WI38 (cell line): Measurements from ENCODE around the gene KLHDC9.
"Not testable (repeated sequence)": the region's sequence is repeated elsewhere in the genome, so short reads cannot be mapped to it uniquely, and the experiment has no call there.

Experiments used
- H3K4me3 ChIP-seq: 2 replicates; pipeline ENCODE4 v1.5.1; 2011; ENCODE audit warnings: low read depth, mild to moderate bottlenecking, control low read depth, low read length
- TF ChIP-seq, protein P1 (sequence below): IDR thresholded peaks from 2 replicates; pipeline ENCODE4 v1.5.1; 2012; ENCODE audit warnings: low read depth, mild to moderate bottlenecking, control low read depth, low read length

KLHDC9 gene

DNA sequence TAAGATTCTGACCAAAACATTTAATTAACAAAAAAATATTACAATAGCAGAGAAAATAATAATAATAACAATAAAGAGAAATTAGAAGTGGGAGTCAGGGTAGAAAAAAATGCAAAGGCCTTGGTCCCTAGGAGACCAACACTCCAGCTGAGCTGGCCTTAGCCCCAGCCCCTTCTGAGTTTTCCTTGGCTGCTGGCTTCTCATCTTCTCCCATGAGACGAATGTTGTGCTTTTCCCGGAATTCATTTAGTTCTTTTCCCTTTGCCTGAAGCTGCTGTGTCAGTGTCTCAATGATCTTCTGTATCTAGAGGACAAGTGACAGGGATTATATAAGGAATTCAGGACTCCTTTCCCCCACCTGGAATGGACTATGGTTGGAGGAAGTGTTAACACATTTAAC lies 2.4 kb downstream of the KLHDC9 start:
- TF ChIP-seq, protein P1, sequence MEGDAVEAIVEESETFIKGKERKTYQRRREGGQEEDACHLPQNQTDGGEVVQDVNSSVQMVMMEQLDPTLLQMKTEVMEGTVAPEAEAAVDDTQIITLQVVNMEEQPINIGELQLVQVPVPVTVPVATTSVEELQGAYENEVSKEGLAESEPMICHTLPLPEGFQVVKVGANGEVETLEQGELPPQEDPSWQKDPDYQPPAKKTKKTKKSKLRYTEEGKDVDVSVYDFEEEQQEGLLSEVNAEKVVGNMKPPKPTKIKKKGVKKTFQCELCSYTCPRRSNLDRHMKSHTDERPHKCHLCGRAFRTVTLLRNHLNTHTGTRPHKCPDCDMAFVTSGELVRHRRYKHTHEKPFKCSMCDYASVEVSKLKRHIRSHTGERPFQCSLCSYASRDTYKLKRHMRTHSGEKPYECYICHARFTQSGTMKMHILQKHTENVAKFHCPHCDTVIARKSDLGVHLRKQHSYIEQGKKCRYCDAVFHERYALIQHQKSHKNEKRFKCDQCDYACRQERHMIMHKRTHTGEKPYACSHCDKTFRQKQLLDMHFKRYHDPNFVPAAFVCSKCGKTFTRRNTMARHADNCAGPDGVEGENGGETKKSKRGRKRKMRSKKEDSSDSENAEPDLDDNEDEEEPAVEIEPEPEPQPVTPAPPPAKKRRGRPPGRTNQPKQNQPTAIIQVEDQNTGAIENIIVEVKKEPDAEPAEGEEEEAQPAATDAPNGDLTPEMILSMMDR: no peak
- H3K4me3 ChIP-seq: no peak overlapping the region

DNA sequence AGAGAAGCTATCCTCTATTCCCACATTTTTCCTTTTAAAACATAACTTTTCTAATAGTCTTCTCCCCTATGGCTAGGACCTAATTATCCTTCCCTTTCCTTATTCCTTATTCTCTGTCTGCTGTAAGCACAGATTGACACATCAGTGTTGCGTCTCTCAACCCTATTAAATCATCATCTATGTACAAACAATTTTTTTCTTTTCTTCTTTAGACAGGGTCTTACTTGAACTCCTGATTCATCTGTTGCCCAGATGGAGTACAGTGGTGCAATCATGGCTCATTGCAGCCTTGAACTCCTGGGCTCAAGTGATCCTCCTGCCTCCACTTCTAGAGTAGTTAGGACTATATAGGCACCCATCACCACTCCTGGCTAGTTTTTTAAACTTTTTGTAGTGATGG lies 8.3 kb downstream of the KLHDC9 start:
- TF ChIP-seq, protein P1: no peak
- no peak overlapping the region for H3K4me3 ChIP-seq

DNA sequence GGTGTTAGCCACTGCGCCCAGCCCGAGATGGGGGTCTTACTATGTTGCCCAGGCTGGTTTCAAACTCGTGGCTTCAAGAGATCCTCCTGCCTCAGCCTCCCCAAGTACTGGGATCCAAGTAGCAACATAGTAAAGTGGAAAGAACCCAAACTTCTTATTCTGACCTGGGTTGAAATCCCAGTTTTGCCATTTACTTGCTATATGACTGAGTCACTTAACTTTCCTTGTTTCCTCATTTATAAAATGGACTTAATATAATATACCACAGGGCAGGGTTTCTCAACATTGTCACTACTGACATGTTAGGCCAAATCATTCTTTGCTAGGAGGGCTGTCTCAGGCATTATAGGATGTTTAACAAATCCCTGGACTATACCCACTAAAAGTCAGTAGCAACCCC lies 13.0 kb downstream of the KLHDC9 start:
- TF ChIP-seq, protein P1: no peak
- no peak overlapping the region for H3K4me3 ChIP-seq

DNA sequence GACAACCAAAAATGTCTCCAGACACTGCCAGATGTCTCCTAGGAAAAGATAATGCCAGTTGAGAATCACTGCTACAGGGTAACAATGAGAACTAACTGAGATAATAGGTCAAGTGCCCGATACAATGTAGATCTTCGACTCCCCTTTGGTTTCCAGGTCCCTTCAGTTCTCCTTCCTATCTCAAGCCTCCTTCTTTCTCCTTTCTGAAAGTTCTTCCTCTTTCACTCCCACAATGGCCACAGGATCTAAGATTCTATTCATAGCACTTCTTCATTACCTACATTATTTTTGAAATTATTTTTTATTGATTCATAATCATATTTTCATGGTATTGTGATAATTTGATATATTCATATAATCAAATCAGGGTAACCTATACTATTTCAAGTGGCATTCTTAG lies 13.4 kb downstream of the KLHDC9 start:
- TF ChIP-seq, protein P1: no peak

DNA sequence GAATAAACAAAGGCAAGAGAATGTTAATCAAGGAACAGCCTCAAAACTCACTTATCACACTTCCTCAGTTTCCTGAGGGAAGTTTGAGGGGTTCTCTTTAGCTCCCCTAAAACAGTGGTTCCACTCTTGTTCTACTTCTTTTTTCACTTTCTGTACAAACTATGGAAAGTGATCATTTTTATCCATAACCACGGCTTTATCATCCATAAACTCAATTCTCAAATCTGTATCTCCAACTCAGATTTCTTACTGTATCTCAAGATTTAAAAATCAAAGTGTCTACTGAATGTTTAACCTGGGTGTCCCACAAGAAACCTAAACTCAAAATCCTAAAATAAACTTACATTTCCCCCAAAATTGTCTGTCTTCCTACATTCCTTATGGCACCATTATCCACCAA lies 15.8 kb downstream of the KLHDC9 start:
- H3K4me3 ChIP-seq: no peak overlapping the region
- TF ChIP-seq, protein P1: no peak

More for the DNA sequence above, 13.4 kb downstream of the KLHDC9 start:
- H3K4me3 ChIP-seq: no peak overlapping the region

DNA sequence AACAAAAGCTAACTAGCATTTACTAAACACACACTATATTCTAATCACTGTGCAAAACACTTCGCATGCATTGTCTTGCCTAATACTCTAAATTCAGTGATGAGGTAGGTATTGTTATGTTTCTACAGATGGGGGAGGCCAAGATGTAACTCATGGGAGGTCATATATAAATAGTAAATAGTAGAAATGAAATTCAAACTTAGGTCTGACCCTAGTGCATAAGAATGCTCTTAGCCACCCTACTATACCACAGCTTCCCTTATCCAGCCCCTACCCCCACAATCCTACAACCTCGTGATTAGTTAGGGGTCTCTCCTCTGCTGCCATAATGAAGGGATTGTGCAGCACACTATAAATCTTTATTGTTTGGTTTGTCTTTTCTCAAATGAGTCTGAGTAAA lies 16.4 kb downstream of the KLHDC9 start:
- TF ChIP-seq, protein P1: no peak
- H3K4me3 ChIP-seq: no peak overlapping the region

DNA sequence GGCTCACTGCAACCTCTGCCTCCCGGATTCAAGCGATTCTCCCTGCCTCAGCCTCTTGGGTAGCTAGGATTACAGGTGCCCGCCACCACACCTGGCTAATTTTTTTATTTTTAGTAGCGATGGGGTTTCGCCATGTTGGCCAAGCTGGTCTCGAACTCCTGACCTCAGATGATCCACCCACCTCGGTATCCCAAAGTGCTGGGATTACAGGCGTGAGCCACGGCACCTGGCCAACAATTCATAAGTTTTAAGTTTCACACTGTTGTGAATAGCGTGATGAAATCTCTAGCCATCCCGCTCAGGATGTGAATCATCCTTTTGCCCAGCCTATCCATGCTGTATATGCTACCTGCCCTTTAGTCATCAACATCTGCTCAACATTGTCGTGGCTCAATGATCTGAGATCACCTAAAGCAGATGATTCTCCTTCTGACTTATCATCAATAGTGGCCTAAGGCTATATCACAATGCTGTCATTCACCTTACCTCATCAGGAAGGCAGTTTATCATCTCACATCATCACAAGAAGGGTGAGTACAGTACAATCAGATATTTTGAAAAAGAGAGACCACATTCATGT lies 17.1 kb downstream of the KLHDC9 start:
- TF ChIP-seq, protein P1: no peak
- H3K4me3 ChIP-seq: no peak overlapping the region

DNA sequence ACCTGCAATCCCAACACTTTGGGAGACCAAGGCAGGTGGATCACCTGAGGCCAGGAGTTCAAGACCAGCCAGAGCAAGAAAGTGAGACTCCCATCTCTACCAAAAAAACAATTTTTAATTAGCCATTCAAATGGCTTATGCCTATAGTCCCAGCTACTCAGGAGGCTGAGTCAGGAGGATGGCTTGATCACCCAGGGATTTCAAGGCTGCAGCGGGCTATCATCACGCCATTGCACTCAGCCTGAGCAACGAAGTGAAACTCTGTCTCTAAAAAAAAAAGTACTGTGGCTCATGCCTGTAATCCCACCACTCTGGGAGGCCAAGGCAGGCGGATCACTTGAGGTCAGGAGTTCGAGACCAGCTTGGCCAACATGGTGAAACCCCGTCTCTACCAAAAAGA lies 17.8 kb downstream of the KLHDC9 start:
- H3K4me3 ChIP-seq: not testable (repeated sequence)
